ENCODE results near the gene FUT7.

FUT7 gene

GRCh38 chr9:137067860-137068538, 36.1 kb upstream of the FUT7 start:
- Histone ChIP-seq H3K4me3 (ENCODE audit: low read depth, low read length, poor library complexity, severe bottlenecking) (peak overlapping the region; percentile 75), H2AFZ (ENCODE audit: low read length) (no peak overlapping the region), H3K27ac (ENCODE audit: low read depth, low read length, poor library complexity, severe bottlenecking) (peak overlapping the region; percentile 75), H3K79me2 (ENCODE audit: insufficient read depth, low read length) (peaks cover 6% of the 10 kb centered on the region; the same call in 1 of the 2 replicates), H4K20me1 (ENCODE audit: insufficient read depth, low read length) (no peaks in the 10 kb centered on the region), H3K36me3 (ENCODE audit: insufficient read depth, low read length) (peaks cover 37% of the 10 kb centered on the region), H3K4me1 (ENCODE audit: insufficient read depth, low read length, severe bottlenecking) (peaks cover 28% of the 10 kb centered on the region), H3F3A (ENCODE audit: insufficient read depth, low read length) (no peaks in the 10 kb centered on the region), H3K9me2 (ENCODE audit: low read depth, low read length) (no peaks in the 10 kb centered on the region), H3K9ac (ENCODE audit: low read length) (peak overlapping the region; percentile 87; the same call in 1 of the 2 replicates), H3K9me3 (ENCODE audit: low read length) (no peaks in the 10 kb centered on the region), H3K27me3 (ENCODE audit: insufficient read depth, low read length) (no peaks in the 10 kb centered on the region), H3K4me2 (ENCODE audit: low read length) (peak overlapping the region; percentile 86)
- TF ChIP-seq CTCF (IDR thresholded peaks at IDR 0.05; ENCODE audit: low read length) (peak; percentile 65), EZH2 (IDR thresholded peaks at IDR 0.05; ENCODE audit: borderline replicate concordance, low read length) (no peak)

DNA sequence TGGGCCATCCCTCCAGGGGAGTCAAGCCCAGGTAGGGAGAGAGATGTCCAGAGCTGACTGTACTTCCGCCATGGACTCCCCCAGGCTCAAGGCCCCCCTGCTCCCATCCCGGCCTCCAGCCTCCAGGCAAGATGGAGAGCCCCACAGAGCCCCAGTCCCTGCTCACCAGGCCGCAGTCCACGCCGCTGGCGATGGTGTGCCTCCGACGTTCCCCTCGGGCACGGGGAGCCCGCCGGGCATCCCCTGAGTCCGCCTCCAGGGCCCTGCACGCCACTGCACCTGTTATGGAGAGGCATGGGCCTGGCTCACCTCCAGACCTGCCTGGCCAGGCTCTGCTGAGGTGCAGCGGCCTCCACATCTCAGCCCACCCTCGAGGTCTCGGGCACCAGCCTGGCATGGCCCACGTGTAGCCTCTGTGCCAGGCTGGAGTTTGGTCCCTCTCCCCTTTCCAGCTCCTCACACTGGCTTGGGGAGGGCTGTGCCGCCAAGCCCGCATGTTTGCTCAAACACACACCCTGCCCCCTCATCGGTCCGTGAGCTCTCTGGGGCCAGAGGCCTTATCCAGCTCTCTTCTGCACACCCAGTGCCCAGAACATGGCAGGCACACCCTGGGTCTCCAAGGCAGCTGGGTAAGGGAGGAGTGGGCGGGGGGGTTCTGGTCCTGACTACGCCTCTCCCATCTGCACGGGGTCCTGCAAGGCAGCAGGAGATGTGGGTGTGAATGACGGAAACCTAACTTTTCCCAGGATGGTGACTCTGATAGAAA, 34.4 kb upstream of the FUT7 start:
- no peak overlapping the region for H3K4me2 ChIP-seq (ENCODE audit: low read length)
- H3K4me1 ChIP-seq (ENCODE audit: insufficient read depth, low read length, severe bottlenecking) = peaks cover 25% of the 10 kb centered on the region
- H3K9me2 ChIP-seq (ENCODE audit: low read depth, low read length) = no peaks in the 10 kb centered on the region
- H3K27ac ChIP-seq (ENCODE audit: low read depth, low read length, poor library complexity, severe bottlenecking) = no peak overlapping the region
- no peak overlapping the region for H3K9ac ChIP-seq (ENCODE audit: low read length)
- H3K36me3 ChIP-seq (ENCODE audit: insufficient read depth, low read length) = peaks cover 37% of the 10 kb centered on the region
- peaks cover 6% of the 10 kb centered on the region; the same call in 1 of the 2 replicates for H3K79me2 ChIP-seq (ENCODE audit: insufficient read depth, low read length)
- no peaks in the 10 kb centered on the region for H3K9me3 ChIP-seq (ENCODE audit: low read length)
- TF ChIP-seq EZH2 (IDR thresholded peaks at IDR 0.05; ENCODE audit: borderline replicate concordance, low read length) (no peak), CTCF (IDR thresholded peaks at IDR 0.05; ENCODE audit: low read length) (no peak)
- H2AFZ ChIP-seq (ENCODE audit: low read length) = no peak overlapping the region
- H4K20me1 ChIP-seq (ENCODE audit: insufficient read depth, low read length) = no peaks in the 10 kb centered on the region
- no peaks in the 10 kb centered on the region for H3K27me3 ChIP-seq (ENCODE audit: insufficient read depth, low read length)
- H3K4me3 ChIP-seq (ENCODE audit: low read depth, low read length, poor library complexity, severe bottlenecking) = no peak overlapping the region
- no peaks in the 10 kb centered on the region for H3F3A ChIP-seq (ENCODE audit: insufficient read depth, low read length)

DNA sequence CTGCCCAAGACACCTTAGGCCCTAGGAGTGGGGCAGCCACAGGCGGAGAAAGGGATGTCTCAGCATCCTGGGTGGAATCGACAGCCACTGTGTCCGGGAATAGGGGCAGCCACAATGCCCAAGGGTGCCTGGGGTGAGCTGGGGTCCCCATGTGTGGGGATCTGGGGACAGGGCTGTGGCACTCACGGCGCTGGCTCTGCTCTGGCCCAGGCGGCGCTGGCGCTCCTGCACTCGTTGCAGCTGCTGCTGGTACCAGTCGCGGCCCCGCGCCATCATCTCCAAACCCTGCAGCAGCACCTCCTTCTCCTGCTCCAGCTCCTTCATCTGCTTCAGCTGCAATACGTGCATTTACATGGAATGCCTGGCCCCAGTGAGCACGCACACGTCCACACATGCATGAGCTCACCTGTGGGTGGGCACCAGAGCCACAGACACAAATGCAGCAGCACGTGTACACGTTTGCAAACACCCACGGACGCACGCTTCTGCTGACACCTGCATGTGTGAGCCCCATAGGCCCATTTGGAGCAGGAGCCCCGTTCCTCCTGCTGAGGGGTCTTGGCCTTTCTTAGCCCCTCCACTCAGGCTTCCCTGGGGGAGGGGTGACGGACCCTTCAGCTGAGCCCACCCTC, 33.6 kb upstream of the FUT7 start:
- peaks cover 17% of the 10 kb centered on the region for H3K4me1 ChIP-seq (ENCODE audit: insufficient read depth, low read length, severe bottlenecking)
- no peak overlapping the region for H3K9ac ChIP-seq (ENCODE audit: low read length)

More for the DNA sequence above, 33.6 kb upstream of the FUT7 start:
- Histone ChIP-seq H4K20me1 (ENCODE audit: insufficient read depth, low read length) (no peaks in the 10 kb centered on the region), H3K9me2 (ENCODE audit: low read depth, low read length) (no peaks in the 10 kb centered on the region), H2AFZ (ENCODE audit: low read length) (no peak overlapping the region), H3K4me2 (ENCODE audit: low read length) (no peak overlapping the region), H3K36me3 (ENCODE audit: insufficient read depth, low read length) (peaks cover 37% of the 10 kb centered on the region), H3K27me3 (ENCODE audit: insufficient read depth, low read length) (no peaks in the 10 kb centered on the region; the same call in 1 of the 2 replicates), H3K9me3 (ENCODE audit: low read length) (no peaks in the 10 kb centered on the region), H3K27ac (ENCODE audit: low read depth, low read length, poor library complexity, severe bottlenecking) (no peak overlapping the region), H3K79me2 (ENCODE audit: insufficient read depth, low read length) (peaks cover 6% of the 10 kb centered on the region; the same call in 1 of the 2 replicates), H3K4me3 (ENCODE audit: low read depth, low read length, poor library complexity, severe bottlenecking) (no peak overlapping the region), H3F3A (ENCODE audit: insufficient read depth, low read length) (no peaks in the 10 kb centered on the region)
- no peak for TF ChIP-seq CTCF (IDR thresholded peaks at IDR 0.05; ENCODE audit: low read length)
- TF ChIP-seq EZH2 (IDR thresholded peaks at IDR 0.05; ENCODE audit: borderline replicate concordance, low read length) = no peak
